IMR-90 (cell line): Measurements from ENCODE around the gene COTL1. TPM values are rescaled to one million over a fixed set of nuclear protein-coding genes. Genes with fewer than 3 reads are reported as not detected.
A peak's percentile ranks its signal among the peaks of the same experiment; 100 is the strongest.

ENCODE experiments used
- ATAC-seq: fragments of 200-7000 bp; cut with Tn5 transposase; 2 replicates; pipeline ENCODE4 v1.9.1; 2020; ENCODE audit warnings: low read depth, mild to moderate bottlenecking, moderate library complexity
- BruUV-seq: library from RNA; stranded (reverse); fragments of 400-500 nt; replicated peaks from 2 replicates; lab custom pipeline; 2021; lab: Mats Ljungman, UMichigan
- CTCF ChIA-PET: fragments of 300-600 bp; formaldehyde crosslinking; extraction: SDS; loops from one replicate; lab custom pipeline; 2021; ENCODE audit warnings: antibody characterized with exemption; lab: Yijun Ruan, JAX
- POLR2A ChIA-PET: fragments of 300-600 bp; sonication (Branson Sonifier 250); formaldehyde crosslinking; loops from one replicate; lab custom pipeline; 2022; ENCODE audit warnings: antibody characterized with exemption; ENCODE audit not compliant: unreplicated experiment; lab: Charles Lee
- DNase-seq: peaks from one replicate; pipeline ENCODE4 v3.0.0; 2013
- H2AFZ ChIP-seq: replicated peaks from 2 replicates; pipeline ENCODE3; 2013; ENCODE audit warnings: low read length, mild to moderate bottlenecking; ENCODE audit not compliant: poor library complexity
- H2AK5ac ChIP-seq: 2 replicates; pipeline ENCODE4 v1.6.1; 2013; ENCODE audit warnings: low read depth, low read length, inconsistent platforms
- H2AK9ac ChIP-seq: replicated peaks from 2 replicates; pipeline ENCODE3; 2013; ENCODE audit warnings: mild to moderate bottlenecking, low read depth, low read length, moderate library complexity; ENCODE audit not compliant: poor library complexity
- H2BK120ac ChIP-seq: 2 replicates; pipeline ENCODE4 v1.6.1; 2013; ENCODE audit warnings: low read depth, low read length, inconsistent platforms
- H2BK15ac ChIP-seq: 3 replicates; pipeline ENCODE4 v1.6.1; 2013; ENCODE audit warnings: low read depth, low read length, inconsistent platforms
- H2BK20ac ChIP-seq: 2 replicates; pipeline ENCODE4 v1.6.1; 2013; ENCODE audit warnings: low read depth, mild to moderate bottlenecking, inconsistent platforms, low read length, moderate library complexity
- H2BK5ac ChIP-seq: 2 replicates; pipeline ENCODE4 v1.6.1; 2013; ENCODE audit warnings: mild to moderate bottlenecking, low read depth, low read length, inconsistent platforms; ENCODE audit not compliant: poor library complexity, severe bottlenecking
- H3K14ac ChIP-seq: replicated peaks from 2 replicates; pipeline ENCODE4 v1.6.1; 2013; ENCODE audit warnings: low read depth, low read length, inconsistent platforms
- H3K18ac ChIP-seq: 2 replicates; pipeline ENCODE4 v1.6.1; 2013; ENCODE audit warnings: low read depth, low read length, control low read depth
- H3K23ac ChIP-seq: 2 replicates; pipeline ENCODE4 v1.6.1; 2013; ENCODE audit warnings: low read depth, low read length, inconsistent platforms
- H3K27ac ChIP-seq: 2 replicates; pipeline ENCODE4 v1.5.1; 2013; ENCODE audit warnings: mild to moderate bottlenecking, control low read depth, low read length; ENCODE audit not compliant: insufficient read depth
- H3K27me3 ChIP-seq: 2 replicates; pipeline ENCODE4 v1.6.1; 2013; ENCODE audit warnings: low read length; ENCODE audit not compliant: control insufficient read depth, insufficient read depth
- H3K36me3 ChIP-seq: 2 replicates; pipeline ENCODE4 v1.6.1; 2013; ENCODE audit warnings: low read length, mixed read lengths; ENCODE audit not compliant: control insufficient read depth, insufficient read depth
- H3K4ac ChIP-seq: 2 replicates; pipeline ENCODE4 v1.6.1; 2013; ENCODE audit warnings: low read depth, low read length, inconsistent platforms
- H3K4me1 ChIP-seq: 2 replicates; pipeline ENCODE4 v1.6.1; 2013; ENCODE audit warnings: low read length, mixed read lengths; ENCODE audit not compliant: control insufficient read depth, insufficient read depth
- H3K4me2 ChIP-seq: 2 replicates; pipeline ENCODE4 v1.6.1; 2013; ENCODE audit warnings: low read depth, mild to moderate bottlenecking, control low read depth, low read length, moderate library complexity
- H3K4me3 ChIP-seq: 2 replicates; pipeline ENCODE4 v1.5.1; 2013; ENCODE audit warnings: low read depth, mild to moderate bottlenecking, control low read depth, low read length, moderate library complexity; ENCODE audit not compliant: insufficient read depth
- H3K56ac ChIP-seq: 2 replicates; pipeline ENCODE4 v1.6.1; 2013; ENCODE audit warnings: low read length, inconsistent platforms; ENCODE audit not compliant: insufficient read depth; ENCODE audit errors: extremely low read depth
- H3K79me1 ChIP-seq, 2 experiments: 2 replicates each; pipeline ENCODE4 v1.6.1; 2013; ENCODE audit warnings: low read length in 2 of 2, inconsistent platforms in 1 of 2, low read depth in 1 of 2
- H3K9ac ChIP-seq: 2 replicates; pipeline ENCODE4 v1.6.1; 2013; ENCODE audit warnings: low read depth, low read length, control low read depth
- H3K9me1 ChIP-seq: 2 replicates; pipeline ENCODE4 v1.6.1; 2013; ENCODE audit warnings: low read length, inconsistent platforms; ENCODE audit not compliant: insufficient read depth
- H3K9me3 ChIP-seq: 2 replicates; pipeline ENCODE4 v1.6.1; 2013; ENCODE audit warnings: low read length; ENCODE audit not compliant: control insufficient read depth, insufficient read depth
- H4K20me1 ChIP-seq: 2 replicates; pipeline ENCODE4 v1.6.1; 2013; ENCODE audit warnings: low read length, inconsistent platforms; ENCODE audit not compliant: insufficient read depth
- H4K5ac ChIP-seq: 2 replicates; pipeline ENCODE4 v1.6.1; 2013; ENCODE audit warnings: mild to moderate bottlenecking, low read depth, low read length, control low read depth
- H4K8ac ChIP-seq, 2 experiments: 2 replicates each; pipeline ENCODE4 v1.6.1; 2013; ENCODE audit warnings: low read depth in 2 of 2, low read length in 2 of 2, control low read depth in 1 of 2, inconsistent platforms in 1 of 2
- H4K91ac ChIP-seq: 2 replicates; pipeline ENCODE4 v1.6.1; 2013; ENCODE audit warnings: low read depth, low read length, inconsistent platforms; ENCODE audit not compliant: insufficient read depth
- BHLHE40 ChIP-seq: fragments of 150-350 bp; IDR thresholded peaks from 2 replicates; pipeline ENCODE4 v1.6.1; 2016; ENCODE audit warnings: mild to moderate bottlenecking, low read depth, low read length
- CEBPB ChIP-seq: IDR thresholded peaks from 2 replicates; pipeline ENCODE4 v1.6.1; 2012; ENCODE audit warnings: low read depth, low read length, improper control_type of control experiment
- CTCF ChIP-seq: conservative IDR thresholded peaks from 2 replicates; pipeline ENCODE4 v1.5.1; 2012; ENCODE audit warnings: mild to moderate bottlenecking, low read depth, low read length, improper control_type of control experiment
- ELK1 ChIP-seq: fragments of 150-350 bp; IDR thresholded peaks from 2 replicates; pipeline ENCODE4 v1.6.1; 2016; ENCODE audit warnings: low read depth, mild to moderate bottlenecking, low read length, moderate library complexity, borderline replicate concordance
- FOS ChIP-seq: fragments of 150-350 bp; IDR thresholded peaks from 2 replicates; pipeline ENCODE4 v1.6.1; 2016; ENCODE audit warnings: low read depth, low read length
- MAFK ChIP-seq: IDR thresholded peaks from 2 replicates; pipeline ENCODE4 v1.6.1; 2012; ENCODE audit warnings: low read depth, low read length, improper control_type of control experiment
- MAZ ChIP-seq: IDR thresholded peaks from 2 replicates; pipeline ENCODE4 v1.6.1; 2012; ENCODE audit warnings: low read depth, mild to moderate bottlenecking, low read length, improper control_type of control experiment, moderate library complexity, borderline replicate concordance
- MXI1 ChIP-seq: IDR thresholded peaks from 2 replicates; pipeline ENCODE4 v1.6.1; 2012; ENCODE audit warnings: low read depth, mild to moderate bottlenecking, low read length, moderate library complexity, borderline replicate concordance
- NFE2L2 ChIP-seq: fragments of 150-350 bp; IDR thresholded peaks from 2 replicates; pipeline ENCODE4 v1.6.1; 2016; ENCODE audit warnings: low read depth, mild to moderate bottlenecking, low read length
- POLR2A ChIP-seq: IDR thresholded peaks from 2 replicates; pipeline ENCODE4 v1.6.1; 2012; ENCODE audit warnings: mild to moderate bottlenecking, low read depth, low read length
- RAD21 ChIP-seq: IDR thresholded peaks from 2 replicates; pipeline ENCODE4 v1.6.1; 2012; ENCODE audit warnings: low read length, improper control_type of control experiment
- RCOR1 ChIP-seq: IDR thresholded peaks from 2 replicates; pipeline ENCODE4 v1.6.1; 2012; ENCODE audit warnings: mild to moderate bottlenecking, low read length, improper control_type of control experiment; ENCODE audit not compliant: insufficient replicate concordance
- RFX5 ChIP-seq: IDR thresholded peaks from 2 replicates; pipeline ENCODE4 v1.8.0; 2012; ENCODE audit warnings: low read depth, mild to moderate bottlenecking, low read length, moderate library complexity
- SMC3 ChIP-seq: fragments of 150-350 bp; IDR thresholded peaks from 2 replicates; pipeline ENCODE4 v1.6.1; 2016; ENCODE audit warnings: low read depth, mild to moderate bottlenecking, antibody characterized with exemption, low read length, moderate library complexity
- USF2 ChIP-seq: fragments of 150-350 bp; IDR thresholded peaks from 2 replicates; pipeline ENCODE4 v1.6.1; 2017; ENCODE audit warnings: mild to moderate bottlenecking, antibody characterized with exemption, low read length, low read depth
- WGBS, 2 experiments: methylation state at CpG; one replicate each; pipeline versions ENCODE4 v1.1.5 to v1.1.7; 2013; ENCODE audit warnings: missing lambda C conversion rate in 2 of 2; ENCODE audit not compliant: insufficient read length in 1 of 2; ENCODE audit errors: extremely low coverage in 2 of 2; 5-methylcytosine and 5-hydroxymethylcytosine counted together
- dilution Hi-C: fragments of 300-500 bp; cut with HindIII; formaldehyde crosslinking; loops from one replicate; pipeline ENCODE4 v1.14.3; 2018; ENCODE audit warnings: low sequenced_read_pairs; ENCODE audit not compliant: unreplicated experiment
- in situ Hi-C: fragments of 300-500 bp; cut with MboI; formaldehyde crosslinking; loops from 3 replicates; pipeline ENCODE4 v1.14.3; 2019; ENCODE audit warnings: low sequenced_read_pairs, inconsistent platforms, mixed read lengths
- intact Hi-C: fragments of 100-400 bp; cut with micrococcal nuclease; formaldehyde crosslinking; loops from 2 replicates; pipeline ENCODE4 v1.10.0; 2022
- polyA plus RNA-seq, 3 experiments: library from polyadenylated mRNA; depleted of rRNA; stranded (reverse); fragments of >200 nt; gene quantifications; 2 replicates each; pipeline ENCODE4 v1.2.3, GENCODE V29; 2012; ENCODE audit warnings: low replicate concordance in 1 of 3
- total RNA-seq: library from RNA; depleted of rRNA; stranded (reverse); fragments of >200 nt; gene quantifications from 2 replicates; pipeline ENCODE4 v1.2.3, GENCODE V29; 2012

COTL1 gene
- total and polyA plus RNA-seq, 2 of the 4 experiments (the other 2 are of a cell fraction) = 144 to 258 TPM

- Histone ChIP-seq H3K9me3 (0 out of 2 replicates have a peak, but pooled peaks cover 2% of the 10 kb centered on the region), H3K4me2 (no peak overlapping the region), H2BK15ac (peak overlapping the region; percentile 87; the same call in 2 of the 3 replicates), H3K9ac (no peak overlapping the region), H3K4me3 (no peak overlapping the region), H3K4ac (peak overlapping the region; percentile 85), H3K14ac (peak overlapping the region; percentile 77), H2AK9ac (peak overlapping the region; percentile 62), H3K36me3 (no peaks in the 10 kb centered on the region), H3K27ac (no peak overlapping the region), H2BK120ac (peak overlapping the region; percentile 80), H4K8ac (peak overlapping the region; percentile 12 to 27; a peak in 1 of 4 replicates), H2AFZ (no peak overlapping the region), H3K23ac (peak overlapping the region; percentile 16; the same call in 1 of the 2 replicates), H4K91ac (peak overlapping the region; percentile 53; the same call in 1 of the 2 replicates), H3K18ac (no peak overlapping the region), H3K79me1 (peaks cover 0 to 4% of the 10 kb centered on the region in 2 experiments; a peak in 1 of 4 replicates), H3K27me3 (no peaks in the 10 kb centered on the region), H4K5ac (no peak overlapping the region), H2AK5ac (peak overlapping the region; percentile 96), H2BK20ac (peak overlapping the region; percentile 85), H3K4me1 (peaks cover 2% of the 10 kb centered on the region), H2BK5ac (no peak overlapping the region), H4K20me1 (no peaks in the 10 kb centered on the region), H3K9me1 (peaks cover 5% of the 10 kb centered on the region; the same call in 1 of the 2 replicates), H3K56ac (no peak overlapping the region)
- no TSS peak for BruUV-seq
- ChIA-PET CTCF (interaction anchor here (1.6 kb wide), 1 partner anchor 104 kb away, joined by 3 read pairs; no protein-coding TSS in a partner anchor), POLR2A (no interaction called here)
- intact Hi-C loops (loop anchor here (10.0 kb wide), 1 partner anchor 446 kb away; no protein-coding TSS in a partner anchor), dilution Hi-C loops (no loop called here), in situ Hi-C loops (no loop called here)
- no peak for DNase-seq
- WGBS, 2 experiments = 100% methylated on average over 3 of the region's 17 CpGs; no CpG with 5 or more reads in 1 of the 2 experiments
- no peak for ATAC-seq
- TF ChIP-seq SMC3 = no peak
- no peak for TF ChIP-seq RCOR1
- TF ChIP-seq RFX5 = no peak
- no peak for TF ChIP-seq NFE2L2
- no peak for TF ChIP-seq RAD21
- no peak for TF ChIP-seq CTCF
- TF ChIP-seq FOS = no peak
- TF ChIP-seq BHLHE40 = no peak
- TF ChIP-seq MAZ = no peak
- no peak for TF ChIP-seq CEBPB
- TF ChIP-seq POLR2A = no peak
- no peak for TF ChIP-seq MAFK
- no peak for TF ChIP-seq ELK1
- no peak for TF ChIP-seq MXI1
- TF ChIP-seq USF2 = no peak
Measured at GRCh38 chr16:84518804-84519341, 99.0 kb downstream of the COTL1 start.
